Measurements from ENCODE around the gene XAB2. TPM values are rescaled to one million over a fixed set of nuclear protein-coding genes. Genes with fewer than 3 reads are reported as not detected.
"Not testable (repeated sequence)": the region's sequence is repeated elsewhere in the genome, so short reads cannot be mapped to it uniquely, and the experiment has no call there.

The XAB2 gene
- total RNA-seq, 4 donors from 2014 or later = 51.6 to 62.0 (median 54.3) TPM

- no peaks in the 10 kb centered on the region for H3K4me1 ChIP-seq
- peaks cover 0 to 21% of the 10 kb centered on the region in 2 donors for H3K27me3 ChIP-seq
- DNase-seq (ENCODE audit: low spot score in 2 of 2) = no peak
- H3K27ac ChIP-seq = no peak overlapping the region
- H3K4me3 ChIP-seq = no peak overlapping the region
- no peak for TF ChIP-seq EP300 (IDR thresholded peaks at IDR 0.05)
- TF ChIP-seq CTCF (IDR thresholded peaks at IDR 0.05) = no peak
- no peak for TF ChIP-seq POLR2A (IDR thresholded peaks at IDR 0.05)
- no peaks in the 10 kb centered on the region for H3K36me3 ChIP-seq
- no peaks in the 10 kb centered on the region for H3K9me3 ChIP-seq
- WGBS, 2 donors = 54 to 59% methylated on average over 20 of the region's 20 CpGs
Measured at GRCh38 chr19:7645656-7646425, 16.5 kb upstream of the XAB2 start.

- Histone ChIP-seq H3K27ac (no peak overlapping the region), H3K4me1 (no peaks in the 10 kb centered on the region), H3K4me3 (no peak overlapping the region), H3K9me3 (no peaks in the 10 kb centered on the region), H3K36me3 (no peaks in the 10 kb centered on the region), H3K27me3 (peaks cover 0 to 14% of the 10 kb centered on the region in 2 donors)
- DNase-seq (ENCODE audit: low spot score in 2 of 2) = no peak
- no peak for TF ChIP-seq EP300 (IDR thresholded peaks at IDR 0.05)
- TF ChIP-seq CTCF (IDR thresholded peaks at IDR 0.05) = no peak
- TF ChIP-seq POLR2A (IDR thresholded peaks at IDR 0.05) = no peak
- 79 to 86% methylated on average over 8 to 14 of the region's 14 CpGs for WGBS, 2 donors
Measured at GRCh38 chr19:7645163-7645562, 15.8 kb upstream of the XAB2 start.

- Histone ChIP-seq H3K9me3 (no peaks in the 10 kb centered on the region), H3K27me3 (peaks cover 0 to 9% of the 10 kb centered on the region in 2 donors), H3K36me3 (no peaks in the 10 kb centered on the region), H3K27ac (no peak overlapping the region), H3K4me1 (no peaks in the 10 kb centered on the region), H3K4me3 (no peak overlapping the region)
- no peak for DNase-seq (ENCODE audit: low spot score in 2 of 2)
- 88 to 93% methylated on average over 20 of the region's 20 CpGs for WGBS, 2 donors
- TF ChIP-seq EP300 (IDR thresholded peaks at IDR 0.05) (no peak), CTCF (IDR thresholded peaks at IDR 0.05) (no peak), POLR2A (IDR thresholded peaks at IDR 0.05) (no peak)
Measured at GRCh38 chr19:7644550-7644877, 15.2 kb upstream of the XAB2 start.

GRCh38 chr19:7643629-7644549 lies 14.5 kb upstream of the XAB2 start:
- WGBS, 2 donors = 62 to 63% methylated on average over 10 of the region's 10 CpGs
- H3K36me3 ChIP-seq; H3K9me3 ChIP-seq; DNase-seq (ENCODE audit: low spot score in 2 of 2); H3K4me3 ChIP-seq; H3K4me1 ChIP-seq; H3K27ac ChIP-seq: not testable (repeated sequence)
- H3K27me3 ChIP-seq = peaks cover 0 to 14% of the 10 kb centered on the region in 2 donors

GRCh38 chr19:7643031-7643415 lies 13.7 kb upstream of the XAB2 start:
- 93 to 96% methylated on average over 8 of the region's 8 CpGs for WGBS, 2 donors

More at GRCh38 chr19:7643031-7643415, 13.7 kb upstream of the XAB2 start:
- Histone ChIP-seq H3K27ac (no peak overlapping the region), H3K9me3 (no peaks in the 10 kb centered on the region), H3K4me3 (no peak overlapping the region), H3K36me3 (no peaks in the 10 kb centered on the region), H3K4me1 (no peaks in the 10 kb centered on the region), H3K27me3 (peaks cover 0 to 17% of the 10 kb centered on the region in 2 donors)
- TF ChIP-seq EP300 (IDR thresholded peaks at IDR 0.05) (no peak), POLR2A (IDR thresholded peaks at IDR 0.05) (no peak), CTCF (IDR thresholded peaks at IDR 0.05) (no peak)
- no peak for DNase-seq (ENCODE audit: low spot score in 2 of 2)

All from tibial nerve (tissue), 4 donors.